Stimulated activated CD4-positive, alpha-beta T cell treated with anti-CD3 and anti-CD28 coated beads, Interleukin-15, amount 100 ng/mL, for 1 hour (primary cell): Measurements from ENCODE around the gene MAGI2.

Source experiments
- DNase-seq, 2 donors: peaks; one replicate each; pipeline ENCODE4 v3.0.0-alpha.2; 2020; ENCODE audit warnings: low read depth in 1 of 2, low spot score in 1 of 2

The MAGI2 gene

DNA sequence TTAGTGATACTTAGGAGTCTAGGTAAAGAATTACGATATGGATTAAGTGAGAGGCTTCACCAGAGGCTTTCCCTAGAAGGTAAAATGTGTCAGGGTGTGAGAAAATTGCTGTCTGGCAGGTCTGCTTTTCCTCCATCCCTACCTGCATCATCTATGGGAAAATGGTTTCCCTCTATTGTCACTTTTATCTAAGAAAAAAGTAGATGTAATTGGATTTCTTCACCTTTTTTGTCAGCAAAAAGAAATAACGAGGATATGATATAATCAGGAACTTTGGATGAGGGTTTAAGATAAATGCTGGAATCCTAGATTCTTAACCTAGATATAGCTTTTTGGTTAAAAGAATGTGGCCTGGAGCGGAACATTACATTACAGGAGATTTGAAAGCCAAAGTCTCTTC, 146.1 kb downstream of the MAGI2 start:
- no peak for DNase-seq

DNA sequence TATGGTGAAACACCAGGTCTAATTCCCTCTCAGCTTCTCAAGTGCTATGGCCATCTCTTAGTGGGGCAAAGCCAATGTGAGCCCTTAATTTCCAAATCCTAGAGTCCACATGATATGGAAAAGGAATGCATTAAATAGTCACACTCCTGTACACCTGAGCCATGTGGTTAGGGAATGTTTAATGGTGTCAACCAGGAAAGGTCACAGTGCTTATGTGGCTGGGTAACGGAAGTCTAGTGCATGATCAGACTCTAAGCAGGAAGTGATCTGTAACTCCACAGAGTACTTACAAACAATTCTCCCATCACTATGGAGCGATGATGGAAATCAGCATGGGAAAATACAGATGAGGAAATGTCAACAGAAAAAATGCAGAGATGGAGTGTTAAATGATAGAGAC, 148.8 kb downstream of the MAGI2 start:
- DNase-seq: no peak

DNA sequence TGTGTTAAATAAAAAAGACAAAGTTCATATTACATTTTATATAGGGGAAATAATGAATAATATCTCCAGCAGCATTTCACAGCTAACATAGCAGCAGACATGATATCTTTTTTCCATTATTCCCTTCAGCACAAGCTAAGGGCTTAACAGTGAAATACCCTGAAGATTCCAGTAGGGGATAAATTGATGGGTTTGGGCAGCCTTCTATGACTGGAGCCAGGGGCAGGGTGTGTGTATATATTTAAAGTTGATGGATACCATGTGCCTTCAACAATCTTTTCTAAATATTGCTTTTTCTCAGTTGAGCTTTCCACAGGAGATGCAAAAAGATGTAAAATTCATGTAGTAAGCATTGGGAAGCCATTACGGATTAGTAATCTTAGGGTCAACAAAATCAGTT, 151.2 kb downstream of the MAGI2 start:
- no peak for DNase-seq

DNA sequence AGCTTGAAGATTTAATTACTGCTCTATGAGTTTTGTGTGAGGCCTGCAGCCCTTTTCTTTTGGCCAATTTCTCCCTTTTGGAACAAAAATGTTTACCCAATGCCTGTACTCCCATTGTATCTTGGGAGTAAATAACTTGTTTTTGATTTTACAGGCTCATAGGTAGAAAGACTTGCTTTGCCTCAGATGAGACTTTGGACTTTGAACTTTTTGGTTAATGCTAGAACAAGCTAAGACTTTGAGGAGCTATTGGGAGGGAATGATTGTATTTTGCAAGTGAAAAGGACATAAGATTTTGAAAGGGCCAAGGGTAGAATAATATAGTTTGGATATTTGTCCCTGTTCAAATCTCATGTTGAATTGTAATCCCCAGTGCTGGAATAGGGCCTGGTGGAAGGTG, 152.0 kb downstream of the MAGI2 start:
- DNase-seq: no peak

DNA sequence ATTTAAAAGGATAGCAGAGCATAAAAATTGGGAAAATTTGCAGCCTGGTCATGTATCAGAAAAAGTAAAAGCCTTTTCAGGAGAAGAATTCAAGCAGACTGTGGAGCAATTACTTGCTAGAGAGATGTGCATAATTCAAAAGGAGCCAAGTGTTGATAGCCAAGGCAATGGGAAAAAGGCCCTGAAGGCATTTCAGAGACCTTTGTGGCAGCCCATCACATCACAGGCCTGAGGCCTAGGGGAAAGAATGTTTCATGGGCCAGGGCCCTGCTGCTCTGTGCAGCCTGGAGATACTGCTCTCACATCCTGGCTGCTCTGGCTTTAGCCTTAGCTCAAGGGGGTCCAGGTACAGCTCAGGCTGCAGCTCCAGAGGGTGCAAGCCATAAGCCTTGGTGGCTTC, 152.9 kb downstream of the MAGI2 start:
- no peak for DNase-seq

DNA sequence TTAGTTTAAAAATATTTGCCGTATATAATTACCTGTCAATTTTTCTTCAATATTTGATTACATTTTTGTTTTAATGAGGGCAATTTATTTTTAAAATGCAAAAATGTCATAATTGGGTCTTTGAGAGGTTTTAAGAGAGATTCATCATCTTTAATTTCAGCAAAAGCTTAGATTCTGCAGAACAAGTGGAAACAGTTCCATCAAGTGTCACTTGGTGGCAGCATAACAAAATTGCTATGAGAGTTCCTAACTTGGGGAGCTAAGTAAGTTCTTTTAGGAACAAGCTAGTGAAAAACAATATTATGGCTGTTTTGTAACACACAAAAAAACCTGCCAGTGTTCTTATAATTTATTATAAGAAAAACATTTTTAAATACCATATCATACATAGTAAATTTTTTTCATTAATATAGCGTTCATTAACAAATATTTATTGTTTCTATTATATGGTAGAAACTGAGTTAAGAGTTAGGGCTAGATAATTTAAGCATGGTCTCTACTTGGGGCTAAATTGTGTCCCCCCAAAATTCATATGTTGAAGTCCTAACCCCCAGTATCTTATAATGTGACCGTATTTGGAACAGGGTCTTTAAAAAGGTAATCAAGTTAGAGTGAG, 155.2 kb downstream of the MAGI2 start:
- no peak for DNase-seq

DNA sequence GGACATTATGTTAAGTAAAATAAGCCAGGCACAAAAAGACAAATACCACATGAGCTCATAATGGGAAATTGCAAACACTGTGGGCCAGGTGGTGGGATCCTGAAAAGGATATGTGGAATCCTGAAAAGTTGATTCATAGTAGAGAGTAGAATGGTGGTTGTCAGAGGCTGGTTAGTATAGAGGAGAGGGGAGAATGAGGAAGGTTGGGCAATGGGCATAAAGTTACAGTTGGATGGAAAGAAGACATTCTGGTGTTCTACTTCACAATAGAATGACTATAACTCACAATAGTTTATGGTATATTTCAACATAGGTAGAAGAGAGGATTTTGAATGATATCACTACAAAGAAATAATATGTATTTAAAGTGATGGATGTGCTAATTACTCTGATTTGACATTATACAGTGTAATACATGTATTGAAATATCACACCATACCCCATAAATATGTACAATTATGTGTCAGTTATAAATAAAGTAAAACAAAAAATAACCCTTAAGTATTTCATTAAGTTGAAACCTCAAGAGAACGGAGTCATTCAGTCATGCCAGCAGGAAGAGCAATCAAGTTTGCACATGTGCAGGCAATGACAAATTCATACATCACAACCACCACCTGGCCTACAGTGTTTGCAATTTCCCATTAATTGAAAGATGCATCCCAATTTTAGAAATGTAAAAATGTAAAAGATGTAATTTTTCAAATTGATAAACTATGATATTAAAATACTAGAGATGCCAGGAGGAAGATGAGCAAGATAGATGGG, 156.7 kb downstream of the MAGI2 start:
- DNase-seq: no peak

DNA sequence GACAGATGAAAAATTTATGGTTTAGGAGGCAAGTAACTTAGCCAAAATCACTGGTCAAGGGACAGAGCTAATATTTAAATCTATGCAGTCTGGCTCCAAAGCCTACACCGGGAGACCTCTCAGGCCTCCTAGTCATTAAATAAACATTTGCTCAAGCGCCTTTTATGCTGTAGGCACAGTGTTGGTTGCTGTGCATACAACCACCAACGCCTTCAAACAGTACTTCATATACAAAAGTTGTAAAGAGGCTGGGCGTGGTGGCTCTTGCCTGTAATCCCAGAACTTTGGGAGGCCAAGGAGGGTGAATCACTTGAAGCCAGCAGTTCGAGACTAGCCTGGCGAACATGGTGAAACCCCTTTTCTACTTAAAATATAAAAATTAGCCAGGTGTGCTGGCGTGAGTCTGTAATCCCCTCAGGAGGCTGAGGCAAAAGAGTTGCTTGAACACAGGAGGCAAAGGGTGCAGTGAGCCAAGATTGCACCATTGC, 159.8 kb downstream of the MAGI2 start:
- no peak for DNase-seq

DNA sequence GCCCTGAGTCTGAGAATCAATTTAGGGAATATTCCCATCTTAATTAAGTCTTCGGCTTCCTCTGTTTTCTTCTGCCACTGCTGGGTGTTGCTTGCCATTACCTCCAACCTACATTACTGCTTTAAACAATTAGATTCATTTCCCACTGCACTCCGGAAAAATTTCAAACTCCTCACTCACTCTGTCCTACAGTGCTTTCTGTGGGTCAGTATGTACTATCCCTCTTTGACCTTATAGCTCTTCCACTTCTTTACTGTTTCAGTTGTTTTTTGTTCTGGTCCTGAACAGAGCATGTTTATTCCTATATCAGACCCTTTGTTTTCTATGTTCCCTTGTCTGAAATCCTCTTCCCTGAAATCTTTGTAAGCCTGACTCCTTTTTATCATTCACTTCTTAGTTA, 160.6 kb downstream of the MAGI2 start:
- DNase-seq: no peak

DNA sequence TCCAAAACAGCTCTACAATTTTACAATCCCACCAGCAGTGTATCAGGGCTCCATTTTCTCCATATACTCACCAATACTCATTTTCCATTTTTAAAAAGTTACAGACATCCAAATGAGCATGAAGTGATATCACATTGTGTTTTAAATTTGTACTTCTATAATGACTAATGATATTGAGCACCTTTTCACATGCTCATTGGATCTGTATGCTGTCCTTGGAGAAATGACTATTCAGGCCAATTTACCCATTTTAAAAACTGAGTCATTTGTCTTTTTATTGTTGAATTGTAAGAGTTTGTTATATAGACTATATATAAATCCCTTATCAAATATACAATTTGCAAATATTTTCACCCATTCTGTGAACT, 162.0 kb downstream of the MAGI2 start:
- no peak for DNase-seq

DNA sequence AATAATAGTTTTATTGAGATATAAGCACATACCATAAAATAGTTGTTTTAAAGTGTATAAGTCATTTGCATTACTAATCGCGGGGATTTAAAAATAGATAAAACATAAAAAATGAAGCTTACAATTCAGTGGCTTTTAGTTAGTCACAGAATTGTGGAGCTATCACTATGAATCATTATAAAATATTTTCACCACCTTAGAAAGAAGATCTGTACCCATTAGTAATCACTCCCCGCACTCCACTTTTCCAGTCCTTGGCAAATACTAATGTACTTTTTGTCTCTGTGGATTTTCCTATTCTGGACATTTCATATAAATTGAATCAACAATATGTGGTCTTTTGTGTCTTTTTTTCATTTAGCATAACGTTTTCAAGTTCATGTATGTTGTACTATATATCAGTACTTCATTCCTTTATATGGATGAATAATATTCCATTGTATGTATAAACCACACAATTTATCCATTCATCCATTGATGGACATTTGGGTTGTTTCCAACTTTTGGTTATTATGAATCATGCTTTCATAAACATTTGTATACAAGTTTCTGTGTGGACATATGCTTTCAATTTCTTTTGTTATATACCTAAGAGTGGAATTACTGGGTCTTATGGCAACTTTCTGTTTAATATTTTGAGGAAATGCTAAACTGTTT, 162.5 kb downstream of the MAGI2 start:
- no peak for DNase-seq

DNA sequence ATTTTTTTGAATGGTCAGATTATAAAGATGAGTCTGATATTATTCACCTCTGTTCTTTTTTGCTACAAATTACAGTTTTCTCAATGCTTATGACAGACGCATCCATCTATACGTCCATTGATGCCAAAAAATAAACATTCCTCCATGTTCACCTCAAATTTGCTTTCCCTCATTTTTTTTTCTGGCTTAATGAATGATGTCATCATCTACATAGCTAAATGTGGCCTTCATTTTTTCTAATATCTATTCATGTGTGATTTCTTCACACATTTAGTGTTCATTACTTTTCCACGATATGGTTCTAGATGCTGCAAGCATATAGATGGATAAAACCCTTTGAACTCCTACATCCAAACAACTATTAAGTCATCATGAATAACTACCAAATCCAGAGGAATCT, 163.1 kb downstream of the MAGI2 start:
- no peak for DNase-seq

DNA sequence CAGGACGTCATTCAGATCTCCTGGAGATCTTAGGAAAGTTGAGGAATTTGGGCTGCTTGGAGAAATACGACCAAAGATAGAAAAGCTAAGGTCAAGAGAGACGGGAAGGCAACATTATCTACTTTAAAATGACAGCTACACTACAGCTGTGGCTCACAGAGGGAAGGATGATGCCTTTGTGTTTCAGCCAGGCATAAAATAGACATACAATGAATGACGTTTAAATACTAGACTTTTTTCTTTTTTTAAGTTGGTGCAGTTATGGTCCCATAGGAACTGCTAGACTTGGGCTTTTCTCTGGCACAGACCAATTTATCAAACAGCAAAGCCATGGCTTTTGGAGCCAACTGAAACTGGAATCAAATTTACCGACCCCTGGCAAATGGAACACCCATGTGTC, 164.8 kb downstream of the MAGI2 start:
- no peak for DNase-seq

DNA sequence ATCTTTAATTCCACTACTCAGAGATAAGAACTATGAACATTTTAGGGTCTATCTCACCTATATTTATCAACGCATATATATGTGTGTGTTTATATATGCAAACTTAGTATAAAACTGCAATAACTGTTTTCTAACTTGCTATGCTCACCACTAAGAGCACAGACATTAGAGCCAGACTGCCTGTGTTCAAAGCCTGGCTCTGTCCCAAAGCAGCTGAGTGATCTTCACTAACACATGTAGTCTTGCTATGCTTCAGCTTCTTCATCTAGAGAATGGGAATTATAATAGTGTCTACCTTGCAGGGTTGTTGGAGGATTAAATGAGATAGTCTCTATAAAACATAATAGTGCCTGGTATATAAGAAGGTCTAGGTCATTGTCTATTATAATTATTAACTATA, 165.5 kb downstream of the MAGI2 start:
- no peak for DNase-seq

DNA sequence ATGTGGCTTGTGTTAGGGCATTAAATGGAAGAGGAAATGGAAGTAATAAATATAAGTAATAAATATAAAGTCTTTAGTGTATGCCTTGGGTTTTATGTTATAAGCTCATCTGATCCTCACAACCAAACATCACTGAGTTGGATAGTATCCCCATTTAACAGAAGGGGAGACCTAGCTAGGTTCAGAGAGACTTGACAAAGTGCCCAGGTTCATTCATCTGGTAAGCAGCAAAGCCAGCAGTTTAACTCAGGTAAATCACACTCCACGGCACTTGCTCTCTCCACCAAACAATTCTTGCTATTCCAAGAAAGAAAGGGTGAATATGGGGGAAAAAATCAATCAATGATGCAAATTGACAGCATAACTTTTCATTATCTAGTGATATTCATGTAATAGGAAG, 167.3 kb downstream of the MAGI2 start:
- no peak for DNase-seq

DNA sequence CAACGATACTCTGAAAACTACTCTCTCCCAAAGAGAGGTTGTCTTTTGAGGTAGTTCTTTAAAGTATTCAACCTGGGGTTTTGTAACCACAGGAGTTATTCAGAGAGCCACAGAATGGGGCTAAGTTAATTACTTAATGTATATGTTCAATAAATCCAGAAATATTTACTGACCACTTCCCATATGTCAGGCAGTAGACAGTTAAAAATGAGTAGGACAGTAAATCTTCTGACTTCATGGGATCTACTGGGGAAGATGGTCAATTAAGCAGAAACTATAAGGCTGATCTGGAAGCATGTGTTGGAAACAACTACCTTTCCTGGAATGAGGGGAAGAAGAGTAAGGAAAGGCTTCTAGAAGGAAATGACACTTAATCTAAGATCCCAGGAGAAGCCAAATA, 167.7 kb downstream of the MAGI2 start:
- DNase-seq: no peak

DNA sequence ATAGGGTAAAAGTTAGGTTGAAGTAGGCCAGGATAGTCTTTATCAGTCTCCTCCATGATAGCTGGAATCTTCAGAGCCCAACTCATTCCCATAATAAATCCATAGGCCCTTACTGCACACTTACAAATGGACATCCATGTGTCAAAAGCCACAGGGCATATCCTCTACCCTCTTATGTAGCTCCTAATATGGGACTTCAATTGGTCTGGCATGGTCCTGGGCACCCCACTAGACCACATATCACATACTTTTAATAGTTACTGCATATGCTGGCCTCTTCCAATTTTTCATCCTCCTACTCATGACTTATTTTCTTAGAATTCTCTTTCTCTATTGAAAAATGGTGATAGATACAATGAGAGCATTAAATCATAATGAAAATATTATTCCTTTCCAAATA, 169.3 kb downstream of the MAGI2 start:
- DNase-seq: no peak

DNA sequence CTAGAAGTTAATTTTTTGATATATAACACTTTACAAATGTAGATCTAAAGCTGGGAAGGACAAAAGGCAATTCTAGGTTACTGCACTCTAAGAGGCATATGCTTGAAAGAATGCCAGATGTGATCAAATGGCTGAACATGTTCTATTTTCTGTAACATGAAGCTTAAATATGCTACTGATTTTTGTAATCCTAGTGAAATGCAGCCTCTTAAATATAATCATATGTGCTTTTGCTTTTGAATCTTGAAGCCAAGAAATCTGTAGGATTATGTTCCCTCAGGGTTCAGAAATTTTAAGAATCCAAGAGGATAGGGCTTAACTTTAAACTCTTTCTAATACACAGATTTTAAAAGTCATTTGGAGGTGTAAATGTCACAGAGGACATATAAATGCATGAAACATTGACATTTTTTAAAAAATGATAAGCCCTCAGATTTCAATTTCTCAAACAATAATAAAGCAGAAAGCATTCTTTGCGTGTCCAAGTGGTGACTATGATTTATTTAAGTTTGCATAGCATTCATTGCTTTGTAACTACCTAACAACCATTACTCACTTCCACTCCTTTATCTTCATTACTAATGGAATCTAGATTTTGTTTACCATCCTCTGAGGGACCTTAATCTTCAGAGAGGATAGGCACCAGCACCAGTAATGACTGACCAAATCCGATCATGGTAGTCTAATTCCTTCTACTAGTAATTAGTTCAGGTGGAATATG, 170.4 kb downstream of the MAGI2 start:
- no peak for DNase-seq

DNA sequence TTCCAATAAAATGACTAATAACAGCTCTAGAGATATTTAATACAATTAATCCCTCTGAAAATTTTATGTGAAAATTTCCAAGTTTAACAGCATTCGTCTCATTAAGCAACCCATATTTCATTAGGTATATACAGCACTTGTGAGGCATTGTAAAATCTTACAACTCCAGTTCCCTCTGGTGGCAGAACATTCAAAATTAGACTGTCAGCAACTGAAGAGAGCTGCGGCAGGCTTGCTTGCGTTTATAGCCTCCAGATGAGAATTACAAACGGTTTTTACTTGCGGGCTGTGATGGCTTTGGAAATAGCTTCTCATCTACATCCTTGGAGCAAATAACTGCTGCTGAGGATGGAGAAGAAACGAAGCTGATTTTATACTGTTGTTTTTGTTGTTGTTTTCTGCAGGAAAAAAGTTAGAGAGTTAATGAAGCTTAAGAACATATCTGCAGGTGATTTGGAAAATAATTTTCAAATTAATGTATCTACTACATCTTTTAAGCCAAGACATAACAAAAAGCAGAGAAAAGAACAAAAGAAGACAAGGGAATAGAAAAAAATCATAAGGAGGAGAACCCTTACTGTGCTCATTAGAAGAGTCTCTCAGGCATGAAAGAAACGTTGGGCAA, 171.3 kb downstream of the MAGI2 start:
- DNase-seq: no peak

DNA sequence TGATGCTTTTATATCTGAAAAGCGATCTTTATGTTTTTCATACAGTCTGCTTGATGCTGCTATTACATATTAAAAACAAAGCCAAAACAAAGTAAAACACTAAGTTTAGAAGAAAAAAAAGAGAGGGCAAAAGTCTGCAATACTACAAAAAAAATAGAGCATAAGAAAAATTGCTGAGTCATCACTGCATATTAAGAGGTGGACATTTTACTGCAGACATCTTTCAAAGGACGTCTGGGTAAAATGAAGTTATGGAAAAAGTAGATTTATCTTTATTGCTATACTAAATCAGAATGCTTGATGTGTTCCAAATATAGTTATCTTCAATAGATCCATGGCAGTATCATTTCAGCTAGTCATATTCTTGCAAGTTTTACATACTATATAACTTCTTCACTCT, 172.0 kb downstream of the MAGI2 start:
- DNase-seq: no peak

DNA sequence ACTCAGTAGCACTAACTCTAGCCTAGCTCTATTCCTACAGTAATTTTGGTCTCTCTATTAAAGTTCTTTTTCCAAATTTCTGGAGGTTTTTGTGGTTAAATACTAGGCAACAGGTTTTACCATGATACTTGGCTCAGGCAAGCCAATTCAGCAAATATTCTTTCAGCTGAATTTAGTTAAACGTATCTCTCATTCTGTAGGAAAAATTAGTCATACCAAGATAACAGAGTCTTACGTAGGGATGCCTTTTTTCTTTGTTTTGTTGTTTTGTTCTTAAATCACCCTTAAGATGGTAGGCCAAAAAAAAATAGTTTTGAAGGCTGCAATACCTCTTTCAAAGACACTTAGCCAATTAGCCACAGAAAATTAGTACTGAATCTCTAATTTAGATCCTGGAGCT, 180.5 kb downstream of the MAGI2 start:
- no peak for DNase-seq
